Epithelial cell of esophagus (primary cell): ENCODE data around the gene GSTA5.
"Not testable (repeated sequence)": the region's sequence is repeated elsewhere in the genome, so short reads cannot be mapped to it uniquely, and the experiment has no call there.

Source experiments
- DNase-seq: peaks from one replicate; pipeline ENCODE4 v3.0.0; 2010; ENCODE audit warnings: low read depth
- H3K4me3 ChIP-seq: 2 replicates; pipeline ENCODE4 v1.5.1; 2011; ENCODE audit warnings: mild to moderate bottlenecking, low read length, control low read depth
- CTCF ChIP-seq: IDR thresholded peaks from 2 replicates; pipeline ENCODE4 v1.5.1; 2011; ENCODE audit warnings: low read depth, mild to moderate bottlenecking, low read length, control low read depth, inconsistent platforms; ENCODE audit not compliant: insufficient read depth; ENCODE audit errors: missing control alignments

The GSTA5 gene

GRCh38 chr6:52858416-52858815, 17.8 kb upstream of the GSTA5 start:
- no peak overlapping the region for H3K4me3 ChIP-seq
- no peak for DNase-seq
- no peak for TF ChIP-seq CTCF

DNA sequence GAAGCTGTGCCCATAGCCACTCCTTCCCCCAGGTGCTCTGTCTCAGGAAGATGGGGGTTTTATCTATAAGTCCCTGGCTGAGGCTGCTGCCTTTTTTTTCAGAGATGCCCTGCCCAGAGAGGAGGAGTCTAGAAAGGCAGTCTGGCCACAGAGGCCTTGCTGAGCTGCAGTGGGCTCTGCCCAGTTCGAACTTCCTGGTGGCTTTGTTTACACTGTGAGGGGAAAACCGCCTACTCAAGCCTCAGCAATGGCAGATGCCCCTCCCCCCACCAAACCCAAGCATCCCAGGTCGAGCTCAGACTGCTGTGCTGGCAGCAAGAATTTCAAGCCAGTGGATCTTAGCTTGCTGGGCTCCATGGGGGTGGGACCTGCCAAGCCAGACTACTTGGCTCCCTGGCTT, 15.5 kb upstream of the GSTA5 start:
- not testable (repeated sequence) for H3K4me3 ChIP-seq, DNase-seq

GRCh38 chr6:52849137-52849536, 8.5 kb upstream of the GSTA5 start:
- DNase-seq, result no peak
- TF ChIP-seq CTCF, result no peak
- no peak overlapping the region for H3K4me3 ChIP-seq

GRCh38 chr6:52846002-52846401, 5.4 kb upstream of the GSTA5 start:
- H3K4me3 ChIP-seq, result no peak overlapping the region
- TF ChIP-seq CTCF, result no peak
- no peak for DNase-seq

DNA sequence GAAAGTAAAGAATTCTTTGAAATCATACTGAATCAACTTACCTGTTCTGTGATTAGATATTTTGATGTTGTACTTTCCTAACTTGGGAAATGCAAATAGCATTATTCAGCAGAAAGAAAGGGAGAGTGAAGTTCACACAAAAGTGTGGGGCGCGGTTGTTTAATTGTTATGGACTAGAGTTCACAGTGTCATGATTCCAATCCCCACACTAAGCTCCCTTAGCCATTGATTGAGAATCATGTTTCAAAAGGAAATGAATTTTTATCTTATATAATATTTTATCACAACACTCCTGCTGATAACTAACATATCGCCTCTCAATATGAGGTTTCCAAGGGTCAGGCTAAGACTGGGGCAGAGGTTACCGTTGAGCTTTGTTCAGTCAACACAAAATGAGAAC, 3.0 kb upstream of the GSTA5 start:
- no peak for TF ChIP-seq CTCF
- no peak overlapping the region for H3K4me3 ChIP-seq
- no peak for DNase-seq

GRCh38 chr6:52839124-52840055, 1.2 kb downstream of the GSTA5 start:
- peak; percentile 71 for TF ChIP-seq CTCF
- DNase-seq, result peak; percentile 86
- H3K4me3 ChIP-seq, result no peak overlapping the region

- H3K4me3 ChIP-seq, result no peak overlapping the region
- TF ChIP-seq CTCF, result no peak
Observed at GRCh38 chr6:52834481-52834880, 6.1 kb downstream of the GSTA5 start.

DNA sequence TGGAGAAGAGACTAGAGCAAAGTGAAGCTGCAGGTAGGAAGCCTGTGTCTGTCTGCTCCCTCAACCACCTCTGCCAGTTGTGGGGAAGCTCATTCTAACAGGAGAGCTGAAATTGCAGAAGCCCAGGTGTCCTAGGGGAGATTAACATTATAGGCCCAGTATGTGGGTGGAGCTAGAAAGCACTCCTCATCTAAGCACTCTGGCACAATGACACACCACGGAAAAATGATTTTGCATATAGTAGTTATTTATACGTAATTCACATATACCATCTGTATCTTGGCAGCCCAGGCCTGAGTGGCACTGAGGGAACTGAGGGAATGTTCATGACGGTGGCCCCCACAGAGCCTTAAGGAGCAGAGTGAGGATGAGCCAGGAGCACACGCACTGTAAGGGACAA, 9.7 kb downstream of the GSTA5 start:
- DNase-seq, H3K4me3 ChIP-seq: not testable (repeated sequence)

More at GRCh38 chr6:52834481-52834880, 6.1 kb downstream of the GSTA5 start:
- DNase-seq, result no peak
